Measurements from ENCODE around the gene MRGPRF.

- no peak for TF ChIP-seq POLR2AphosphoS5 (IDR thresholded peaks at IDR 0.05)
- TF ChIP-seq, protein P1, sequence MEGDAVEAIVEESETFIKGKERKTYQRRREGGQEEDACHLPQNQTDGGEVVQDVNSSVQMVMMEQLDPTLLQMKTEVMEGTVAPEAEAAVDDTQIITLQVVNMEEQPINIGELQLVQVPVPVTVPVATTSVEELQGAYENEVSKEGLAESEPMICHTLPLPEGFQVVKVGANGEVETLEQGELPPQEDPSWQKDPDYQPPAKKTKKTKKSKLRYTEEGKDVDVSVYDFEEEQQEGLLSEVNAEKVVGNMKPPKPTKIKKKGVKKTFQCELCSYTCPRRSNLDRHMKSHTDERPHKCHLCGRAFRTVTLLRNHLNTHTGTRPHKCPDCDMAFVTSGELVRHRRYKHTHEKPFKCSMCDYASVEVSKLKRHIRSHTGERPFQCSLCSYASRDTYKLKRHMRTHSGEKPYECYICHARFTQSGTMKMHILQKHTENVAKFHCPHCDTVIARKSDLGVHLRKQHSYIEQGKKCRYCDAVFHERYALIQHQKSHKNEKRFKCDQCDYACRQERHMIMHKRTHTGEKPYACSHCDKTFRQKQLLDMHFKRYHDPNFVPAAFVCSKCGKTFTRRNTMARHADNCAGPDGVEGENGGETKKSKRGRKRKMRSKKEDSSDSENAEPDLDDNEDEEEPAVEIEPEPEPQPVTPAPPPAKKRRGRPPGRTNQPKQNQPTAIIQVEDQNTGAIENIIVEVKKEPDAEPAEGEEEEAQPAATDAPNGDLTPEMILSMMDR (IDR thresholded peaks at IDR 0.05 in 8 of 11, conservative IDR thresholded peaks at IDR 0.05 in 3 of 11), result no peak
- TF ChIP-seq POLR2A (IDR thresholded peaks at IDR 0.05), result no peak
Measured at GRCh38 chr11:68969386-68969785, 43.7 kb downstream of the MRGPRF start.

Data from spleen (tissue), 7 donors.